ENCODE data around the gene ABHD4.
"Not testable (repeated sequence)": the region's sequence is repeated elsewhere in the genome, so short reads cannot be mapped to it uniquely, and the experiment has no call there.

ABHD4 gene

DNA sequence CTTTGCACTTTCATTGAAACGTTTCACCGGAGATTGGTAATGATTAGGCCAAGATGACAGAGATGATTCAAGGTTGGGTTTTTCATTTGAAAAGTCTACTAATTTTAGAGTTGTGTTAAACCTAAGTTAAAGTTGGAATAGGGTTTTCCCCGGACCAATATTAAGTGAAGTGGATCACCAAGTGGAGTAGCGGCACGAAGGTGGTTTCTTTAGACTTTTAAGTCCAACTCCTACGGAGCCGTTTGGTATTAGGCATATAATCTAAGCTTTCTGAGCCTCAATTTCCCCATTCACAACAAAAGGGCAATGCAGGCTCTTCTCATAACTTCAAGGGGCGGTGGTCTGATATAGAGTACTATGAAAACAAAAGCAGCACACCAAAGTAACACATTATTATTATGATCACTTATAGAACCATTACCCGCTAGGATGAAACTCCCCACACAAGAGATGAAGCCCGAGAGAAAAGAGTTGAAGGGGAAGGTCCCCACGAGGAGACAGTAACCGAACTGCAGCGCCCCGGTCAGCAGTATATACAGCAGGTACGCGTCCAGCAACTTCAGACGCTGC is 9.5 kb upstream of the ABHD4 start:
- in situ Hi-C loops (cut with HindIII; ENCODE audit: low sequenced_read_pairs) = no loop called here

DNA sequence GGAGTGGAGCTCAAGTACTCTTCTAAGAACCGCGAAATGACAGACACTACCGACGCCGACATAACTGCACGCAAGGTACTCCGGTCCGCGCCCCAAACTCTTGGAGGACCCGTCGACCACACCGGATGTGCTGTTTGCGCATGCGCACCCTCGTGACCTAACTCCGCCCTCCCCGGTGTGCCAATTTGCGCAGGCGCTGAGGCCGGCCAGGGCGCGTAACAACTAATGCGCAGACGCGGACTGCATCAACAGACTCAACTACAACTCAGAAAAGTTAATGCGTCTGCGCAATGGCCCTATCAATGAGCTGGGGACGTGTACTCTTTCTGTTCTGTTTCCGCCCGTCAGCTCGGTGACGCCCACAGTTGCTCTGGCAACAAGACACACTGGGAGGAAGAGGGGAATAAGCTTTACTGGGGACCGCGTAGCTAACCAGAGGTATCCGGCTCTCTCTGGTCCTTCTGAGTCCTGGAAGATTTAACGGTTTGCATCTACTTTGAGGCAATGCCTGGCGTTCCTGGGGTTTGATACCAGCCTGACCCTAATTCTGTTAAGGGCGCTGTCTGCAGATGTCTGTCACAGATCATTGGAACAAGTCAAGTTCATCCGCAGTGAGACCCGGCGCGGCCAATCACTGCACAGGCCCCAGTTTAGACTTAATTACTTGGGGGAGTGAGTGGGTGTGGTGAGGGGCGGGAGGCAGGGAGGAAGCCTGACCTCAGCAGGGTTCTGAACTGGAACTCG is 8.8 kb upstream of the ABHD4 start, which contains the start of gene DAD1:
DAD1 (minus strand) TSS at position 129 of the 744 bp plus-strand sequence; CDS start at position 62, 67 bp downstream.
- in situ Hi-C loops (cut with HindIII; ENCODE audit: low sequenced_read_pairs) = no loop called here

DNA sequence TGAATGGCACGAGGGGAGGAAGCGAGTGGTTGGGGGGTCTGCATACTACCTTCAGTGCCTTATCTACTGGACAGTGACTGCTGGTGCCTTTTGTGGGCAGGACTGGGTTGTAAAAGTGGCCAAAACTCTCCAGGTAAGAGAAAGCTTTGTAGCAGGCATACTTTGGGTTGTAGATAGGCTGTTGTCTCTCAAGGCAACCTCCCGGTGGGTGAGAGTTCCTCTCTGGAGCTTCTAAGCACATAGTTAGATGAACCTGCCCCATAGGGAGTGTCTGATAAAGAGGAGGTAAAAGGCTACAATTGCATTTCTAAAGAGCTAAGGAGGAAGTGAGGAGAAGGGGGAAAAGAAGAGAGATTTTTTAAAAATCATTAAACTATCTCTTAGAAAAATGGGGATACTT is 4.9 kb upstream of the ABHD4 start:
- in situ Hi-C loops (cut with HindIII; ENCODE audit: low sequenced_read_pairs) = no loop called here

DNA sequence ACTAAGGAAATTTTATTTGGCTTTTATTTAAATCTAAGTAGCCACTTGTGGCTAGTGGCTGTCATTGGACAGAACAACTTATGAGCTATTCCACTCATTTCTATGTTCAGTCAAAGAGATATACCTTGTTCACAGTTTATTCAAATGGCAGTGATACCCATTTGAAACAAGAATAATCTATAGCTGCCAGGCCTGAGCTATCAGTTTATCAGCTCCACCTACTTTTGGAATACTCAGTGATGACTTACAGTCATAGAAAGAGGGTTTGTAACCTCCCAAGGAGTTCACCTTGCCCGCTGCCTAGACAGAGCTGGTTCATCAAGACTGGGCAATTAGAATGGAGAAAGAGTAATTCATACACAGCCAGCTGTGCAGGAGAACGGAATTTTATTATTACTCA is 4.5 kb upstream of the ABHD4 start:
- in situ Hi-C loops (cut with HindIII; ENCODE audit: low sequenced_read_pairs) = no loop called here

DNA sequence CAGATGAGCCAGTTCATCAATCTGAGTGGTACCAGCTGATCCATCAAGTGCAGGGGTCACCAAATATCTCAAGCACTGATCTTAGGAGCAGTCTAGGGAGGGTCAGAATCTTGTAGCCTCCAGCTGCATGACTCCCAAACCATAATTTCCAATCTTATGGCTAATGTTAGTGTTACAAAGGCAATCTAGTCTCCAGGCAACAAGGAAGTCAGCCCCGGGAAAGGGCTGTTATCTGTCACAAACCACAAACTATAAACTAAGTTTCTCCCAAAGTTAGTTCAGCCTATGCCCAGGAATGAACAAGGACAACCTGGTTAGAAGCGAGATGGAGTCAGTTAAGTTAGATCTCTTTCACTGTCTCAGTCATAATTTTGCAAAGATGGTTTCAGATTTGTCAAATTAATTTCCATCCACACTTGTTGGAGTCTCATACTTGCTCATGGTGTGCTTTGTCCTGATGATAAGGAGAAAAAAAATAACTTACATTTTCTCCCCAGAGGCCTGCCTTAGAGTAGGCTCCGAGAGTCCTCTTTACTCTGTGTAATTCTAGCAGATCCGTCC is 3.9 kb upstream of the ABHD4 start:
- in situ Hi-C loops (cut with HindIII; ENCODE audit: low sequenced_read_pairs) = no loop called here

DNA sequence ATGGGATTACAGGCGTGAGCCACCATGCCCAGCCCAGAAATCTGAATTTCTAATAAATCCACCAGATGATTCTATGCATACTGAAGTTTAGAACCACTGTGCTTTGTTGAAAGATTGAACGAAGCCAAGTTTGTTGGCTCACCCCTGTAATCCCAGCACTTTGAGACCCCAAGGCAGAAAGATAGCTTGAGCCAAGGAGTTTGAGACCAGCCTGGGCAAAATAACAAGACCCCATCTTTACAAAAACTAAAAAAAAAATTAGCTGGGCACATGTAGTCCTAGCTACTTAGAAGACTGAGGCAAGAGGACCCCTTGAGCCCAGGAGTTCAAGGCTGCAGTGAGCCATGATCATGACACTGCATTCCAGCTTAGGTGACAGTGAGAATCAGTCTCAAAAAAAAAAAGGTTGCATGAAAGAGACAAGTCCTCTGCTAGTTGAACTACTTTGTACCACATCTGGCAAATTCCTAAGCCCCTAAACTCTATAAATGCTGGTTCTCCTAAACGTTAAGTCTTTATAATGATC is 1.7 kb upstream of the ABHD4 start:
- in situ Hi-C loops (cut with HindIII; ENCODE audit: low sequenced_read_pairs) = no loop called here

DNA sequence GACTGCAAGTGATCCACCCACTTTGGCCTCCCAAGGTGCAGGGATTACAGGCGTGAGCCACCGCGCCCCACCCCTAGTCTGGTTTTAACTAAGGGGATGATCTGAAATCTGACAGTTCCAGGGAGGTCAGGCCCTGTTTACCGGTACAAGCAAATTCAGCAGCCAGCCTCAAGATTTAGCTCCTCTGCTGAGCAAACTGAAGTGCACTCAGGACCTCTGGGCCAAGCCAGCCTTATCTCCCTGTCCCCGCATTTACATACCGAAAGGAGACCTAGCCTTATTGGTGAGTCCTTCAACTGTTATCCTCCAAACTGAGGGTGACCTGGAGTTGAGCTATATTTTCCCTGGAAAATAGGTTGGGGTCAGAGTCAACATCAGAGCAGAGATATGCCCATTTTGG is 835 bp upstream of the ABHD4 start:
- in situ Hi-C loops (cut with HindIII; ENCODE audit: low sequenced_read_pairs) = no loop called here

DNA sequence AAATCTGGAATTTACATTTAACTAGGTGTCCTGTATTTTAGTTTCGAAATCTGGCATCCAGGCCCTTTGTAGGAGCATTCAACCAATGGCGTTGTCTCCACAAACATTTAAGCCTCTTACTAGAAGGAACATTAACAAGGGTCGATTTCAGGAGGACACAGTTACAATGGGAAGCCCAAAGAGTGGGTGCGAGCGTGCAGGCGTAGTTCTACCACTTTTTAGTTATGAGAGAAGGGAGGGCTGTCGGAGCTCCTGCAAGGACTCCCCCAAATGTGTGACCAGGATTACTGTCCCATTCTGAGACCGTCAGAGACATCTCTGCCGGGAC is 365 bp upstream of the ABHD4 start:
- in situ Hi-C loops (cut with HindIII; ENCODE audit: low sequenced_read_pairs) = no loop called here

DNA sequence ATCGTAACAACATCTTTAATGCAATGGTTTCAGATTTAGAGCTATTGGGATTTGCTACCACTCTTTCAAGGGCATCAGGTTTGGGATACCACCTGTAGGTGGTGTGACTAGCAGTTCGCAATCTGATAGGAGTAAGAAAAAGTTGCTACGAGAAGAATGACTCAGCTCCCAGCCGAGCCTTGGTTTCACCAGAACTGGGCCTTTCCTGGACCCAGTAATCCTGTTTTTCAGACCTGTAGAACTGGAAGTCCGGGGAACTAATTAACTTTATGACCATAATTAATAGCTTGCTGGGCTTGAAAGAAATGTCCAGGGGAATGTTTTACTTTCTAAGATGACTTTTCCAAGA is 770 bp downstream of the ABHD4 start:
- in situ Hi-C loops (cut with HindIII; ENCODE audit: low sequenced_read_pairs) = no loop called here

DNA sequence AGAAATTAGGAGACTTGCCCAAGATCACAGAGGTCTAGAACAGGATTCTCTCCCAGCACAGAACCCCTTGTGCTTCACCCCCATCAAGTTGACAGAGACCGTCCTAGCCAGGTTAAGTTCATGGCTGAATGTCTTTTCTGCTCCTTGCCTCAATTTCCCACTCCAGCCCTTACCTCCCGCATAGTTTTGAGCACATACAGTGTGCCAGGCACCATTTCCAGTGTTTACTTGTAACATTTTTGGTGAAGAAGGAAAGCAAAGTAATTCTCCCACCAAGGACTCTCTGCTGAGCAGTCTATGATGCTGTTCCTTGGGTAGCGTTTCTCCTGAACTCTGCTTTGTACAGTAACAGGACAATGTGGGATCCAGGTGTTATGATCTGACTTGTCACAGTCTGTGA is 1.2 kb downstream of the ABHD4 start:
- in situ Hi-C loops (cut with HindIII; ENCODE audit: low sequenced_read_pairs) = no loop called here

DNA sequence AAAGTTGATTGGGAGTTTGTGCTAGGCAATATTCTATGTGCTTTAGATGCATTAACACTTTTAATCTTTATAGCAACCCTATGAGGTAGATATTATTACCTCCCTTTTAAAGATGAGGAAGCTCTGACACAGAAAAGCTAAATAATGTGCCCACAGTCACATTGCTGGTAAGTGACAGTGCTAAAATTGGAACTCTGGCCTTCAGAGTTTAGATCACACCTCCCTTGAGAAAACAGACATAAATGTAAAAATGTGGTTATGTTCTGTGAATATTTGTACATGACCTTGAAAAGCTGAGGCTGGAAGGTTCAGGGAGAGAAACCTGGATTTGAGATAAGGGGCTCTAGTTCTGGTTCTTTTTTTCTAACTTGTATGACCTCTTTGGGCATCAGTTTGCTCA is 1.9 kb downstream of the ABHD4 start:
- in situ Hi-C loops (cut with HindIII; ENCODE audit: low sequenced_read_pairs) = no loop called here

DNA sequence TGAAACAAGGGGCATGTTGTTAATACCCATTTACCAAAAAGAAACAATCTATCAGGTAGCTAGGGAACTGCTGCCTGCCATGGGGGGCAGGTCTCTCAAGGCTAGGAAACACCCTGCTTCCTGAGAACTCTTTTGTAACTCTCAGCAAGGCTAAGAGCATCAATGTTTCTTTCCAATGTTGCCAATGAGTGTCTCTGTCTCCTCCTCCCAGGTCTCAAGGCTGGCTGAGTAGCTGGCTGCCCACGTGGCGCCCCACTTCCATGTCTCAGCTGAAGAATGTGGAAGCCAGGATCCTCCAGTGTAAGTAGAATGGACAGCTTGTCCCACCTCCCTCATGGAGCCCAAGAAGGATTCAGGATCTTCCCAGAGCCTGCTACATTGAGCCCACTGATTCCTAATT is 3.4 kb downstream of the ABHD4 start:
- in situ Hi-C loops (cut with HindIII; ENCODE audit: low sequenced_read_pairs) = no loop called here

DNA sequence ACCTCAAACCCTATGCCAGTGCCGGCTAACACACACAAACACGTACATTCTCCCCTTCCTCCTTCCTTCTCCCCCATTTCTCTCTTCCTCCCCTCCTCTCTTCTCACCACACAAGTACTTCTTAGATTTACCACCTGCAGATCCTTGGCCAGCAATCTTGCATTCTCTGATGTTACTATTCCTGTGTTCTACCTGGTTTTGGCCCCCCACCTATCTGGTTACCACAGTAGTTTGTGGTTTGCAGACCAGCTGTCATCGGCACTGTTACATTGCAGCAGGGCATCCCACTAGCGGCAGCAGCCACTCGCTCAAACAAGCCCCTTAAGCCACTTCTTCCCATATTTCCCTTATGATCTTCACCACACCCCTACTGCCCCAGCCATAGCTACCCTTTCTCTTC is 3.9 kb downstream of the ABHD4 start:
- in situ Hi-C loops (cut with HindIII; ENCODE audit: low sequenced_read_pairs) = no loop called here

DNA sequence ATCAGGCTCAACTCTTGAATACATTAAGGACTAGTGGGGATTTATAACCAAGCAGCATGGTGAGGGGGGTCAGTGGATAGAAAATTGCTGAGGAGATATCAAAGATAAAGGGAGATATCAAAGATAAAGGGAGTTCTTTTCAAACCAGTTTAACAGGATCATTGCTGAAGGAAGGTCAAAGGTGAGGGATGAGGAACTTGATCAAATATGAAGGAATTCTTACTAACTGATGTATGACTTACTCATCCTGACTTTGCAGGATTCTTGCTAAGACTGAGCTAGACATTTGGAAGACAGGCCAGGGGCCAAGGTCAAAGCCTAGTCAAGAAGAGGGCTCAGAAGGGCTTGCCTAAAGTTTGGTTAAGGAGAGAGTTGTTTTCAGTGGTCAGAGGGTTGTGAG is 4.8 kb downstream of the ABHD4 start:
- in situ Hi-C loops (cut with HindIII; ENCODE audit: low sequenced_read_pairs) = no loop called here

DNA sequence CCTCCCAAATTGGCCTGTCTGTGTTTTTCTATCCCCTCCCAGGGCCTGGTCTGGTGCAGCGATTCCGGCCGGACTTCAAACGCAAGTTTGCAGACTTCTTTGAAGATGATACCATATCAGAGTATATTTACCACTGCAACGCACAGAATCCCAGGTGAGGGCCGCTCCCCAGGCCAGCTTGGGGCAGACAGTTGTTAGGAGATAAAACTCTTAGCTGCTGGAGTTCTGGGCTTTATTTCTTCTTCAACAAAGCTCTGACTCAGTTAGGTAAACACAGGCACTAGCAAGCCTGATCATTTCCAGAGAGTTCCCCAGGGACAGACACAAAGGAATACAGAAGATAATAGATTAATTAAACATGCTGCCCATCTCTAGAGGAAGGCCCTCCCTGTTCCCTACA is 8.3 kb downstream of the ABHD4 start:
- in situ Hi-C loops (cut with HindIII; ENCODE audit: low sequenced_read_pairs) = no loop called here

DNA sequence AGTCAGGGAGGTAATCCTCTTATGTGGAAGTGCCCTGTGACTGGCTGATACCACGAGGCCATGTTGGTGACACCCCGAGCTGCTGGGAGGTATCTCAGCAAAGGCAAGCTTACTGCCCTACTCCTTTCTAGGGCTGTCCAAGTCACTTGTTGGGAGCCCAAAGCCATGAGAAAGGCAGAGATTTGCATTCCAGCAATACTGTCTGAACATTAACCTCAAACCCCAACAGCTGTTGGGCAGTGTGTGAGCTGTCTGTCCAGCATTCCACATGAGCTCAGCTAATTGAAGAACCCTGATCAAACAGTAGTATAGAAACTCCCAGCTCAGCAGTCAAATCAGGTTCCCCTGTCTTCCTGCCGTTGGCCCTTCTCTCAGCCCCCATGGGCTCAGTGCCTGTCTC is 9.2 kb downstream of the ABHD4 start:
- in situ Hi-C loops (cut with HindIII; ENCODE audit: low sequenced_read_pairs) = no loop called here

DNA sequence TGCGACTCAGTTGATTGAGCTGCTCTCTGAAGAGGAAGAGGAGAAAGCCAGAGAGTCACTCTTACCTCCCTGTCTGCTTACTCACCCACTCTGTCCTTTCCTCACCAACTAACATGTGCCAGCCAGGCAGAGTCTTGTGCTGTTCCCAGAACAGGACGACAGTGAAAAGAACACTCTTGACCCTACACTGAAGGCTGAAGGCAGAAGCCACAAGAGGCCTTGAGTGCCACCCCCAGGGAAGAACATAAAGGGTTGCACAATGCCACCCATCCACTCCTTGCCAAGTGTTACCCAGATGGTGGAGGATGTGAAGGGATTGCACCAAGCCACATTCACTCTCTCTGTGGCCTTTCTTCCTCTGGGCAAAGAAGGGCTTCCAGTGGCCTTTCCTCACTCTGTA is 12.8 kb downstream of the ABHD4 start:
- in situ Hi-C loops (cut with HindIII; ENCODE audit: low sequenced_read_pairs) = no loop called here

DNA sequence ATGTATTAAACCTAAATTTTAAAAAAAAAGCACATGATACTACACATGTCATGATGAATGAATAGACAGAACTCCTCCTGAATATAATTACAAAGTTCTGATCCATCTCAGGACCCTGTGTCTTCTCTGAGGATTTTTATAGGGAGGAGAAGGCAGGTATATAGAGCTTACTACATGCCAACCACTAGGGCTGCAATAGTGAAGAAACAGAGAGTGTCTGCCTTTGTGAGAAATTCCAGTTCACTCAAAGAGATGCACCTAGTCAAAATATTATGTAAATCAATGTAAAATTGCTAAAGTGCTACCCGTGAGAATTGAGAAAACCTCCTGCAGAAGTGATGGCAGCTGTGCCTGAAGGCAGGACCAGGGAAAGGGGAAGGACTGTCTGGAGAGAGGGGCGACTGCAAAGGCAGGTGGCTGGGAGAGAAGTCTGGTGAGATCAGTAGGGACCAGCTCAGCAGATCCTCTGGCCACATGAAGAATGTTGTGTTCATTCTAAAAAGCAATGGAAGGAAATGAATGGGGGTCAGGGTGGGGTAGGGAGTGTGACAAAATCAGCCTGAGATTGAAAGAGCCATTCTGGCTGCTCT is 15.1 kb downstream of the ABHD4 start:
- in situ Hi-C loops (cut with HindIII; ENCODE audit: low sequenced_read_pairs) = no loop called here

DNA sequence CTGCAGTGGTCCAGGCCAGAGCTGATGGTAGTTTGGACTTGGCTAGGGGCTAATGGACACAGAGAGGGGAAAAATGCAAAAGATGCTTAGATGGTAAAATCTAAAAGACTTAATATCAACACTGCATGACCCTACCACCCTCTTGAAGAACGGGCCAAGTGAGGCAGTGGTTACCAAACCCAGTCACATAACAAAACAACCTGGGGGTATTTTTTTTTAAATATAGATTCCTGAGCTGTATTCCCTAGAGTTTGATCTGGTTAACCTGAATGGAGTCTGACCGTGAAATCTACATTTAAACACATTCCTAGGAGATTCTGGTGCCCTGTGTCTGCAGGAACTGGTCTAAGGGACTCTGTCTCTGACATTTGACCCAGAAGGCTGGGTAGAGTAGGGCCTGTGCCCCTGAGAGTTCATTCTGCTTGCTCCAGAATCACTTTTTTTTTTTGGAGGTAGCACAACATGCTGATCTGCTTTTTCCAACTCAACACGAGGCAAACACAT is 15.7 kb downstream of the ABHD4 start:
- in situ Hi-C loops (cut with HindIII; ENCODE audit: low sequenced_read_pairs) = no loop called here

DNA sequence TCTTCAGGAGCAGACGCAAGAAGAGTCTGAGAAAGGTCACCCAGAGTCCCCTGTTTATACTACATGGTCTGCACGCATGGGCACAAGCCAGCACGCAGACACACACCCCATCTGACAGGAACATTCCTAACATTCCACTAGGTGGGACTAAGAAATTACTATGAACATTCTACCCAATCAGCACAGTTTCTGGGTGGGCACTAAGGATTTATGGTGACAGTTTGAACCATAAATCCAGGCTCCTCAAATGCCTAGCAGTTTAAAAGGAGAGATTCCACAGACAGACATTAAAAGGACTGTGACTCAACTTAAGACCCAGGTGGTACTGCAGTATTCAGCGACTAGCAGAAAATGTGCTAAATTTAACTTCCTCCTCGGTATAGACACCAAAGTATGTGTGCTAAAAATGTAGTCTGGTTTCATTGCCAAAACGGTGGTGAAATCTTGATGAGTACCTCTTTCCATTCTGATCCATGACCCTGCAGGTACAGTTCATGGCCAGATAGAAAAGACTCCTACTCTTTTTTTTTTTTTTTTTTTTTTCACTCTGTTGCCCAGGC is 16.2 kb downstream of the ABHD4 start:
- in situ Hi-C loops (cut with HindIII; ENCODE audit: low sequenced_read_pairs) = no loop called here

DNA sequence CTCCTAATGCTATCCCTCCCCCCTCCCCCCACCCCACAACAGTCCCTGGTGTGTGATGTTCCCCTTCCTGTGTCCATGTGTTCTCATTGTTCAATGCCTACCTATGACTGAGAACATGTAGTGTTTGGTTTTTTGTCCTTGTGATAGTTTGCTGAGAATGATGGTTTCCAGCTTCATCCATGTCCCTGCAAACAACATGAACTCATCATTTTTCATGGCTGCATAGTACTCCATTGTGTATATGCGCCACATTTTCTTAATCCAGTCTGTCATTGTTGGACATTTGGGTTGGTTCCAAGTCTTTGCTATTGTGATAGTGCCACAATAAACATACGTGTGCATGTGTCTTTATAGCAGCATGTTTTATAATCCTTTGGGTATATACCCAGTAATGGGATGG is 17.7 kb downstream of the ABHD4 start:
- in situ Hi-C loops (cut with HindIII; ENCODE audit: low sequenced_read_pairs) = not testable (repeated sequence)

DNA sequence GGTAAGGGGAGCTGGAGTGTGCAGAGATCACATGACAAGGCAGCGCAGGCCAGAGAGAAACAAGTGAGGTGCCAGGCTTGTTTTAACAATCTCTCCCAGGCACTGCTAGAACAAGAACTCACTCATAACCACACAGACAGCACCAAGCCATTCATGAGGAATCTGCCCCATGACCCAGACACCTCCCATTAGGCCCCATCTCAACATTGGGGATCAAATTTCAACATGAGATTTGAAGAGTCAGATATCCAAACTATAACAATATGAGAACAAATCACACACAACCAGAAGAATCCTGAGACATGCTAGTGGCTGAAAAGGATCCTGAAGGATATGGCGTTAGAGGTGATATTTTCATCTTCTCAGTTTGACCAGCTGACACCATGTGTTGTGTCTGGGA is 24.2 kb downstream of the ABHD4 start:
- in situ Hi-C loops (cut with HindIII; ENCODE audit: low sequenced_read_pairs) = no loop called here

Data from endothelial cell of hepatic sinusoid (primary cell).